H1 (cell line): ENCODE data around the gene MARK3.

Experiments
- CBX5 ChIP-seq: fragments of 300-800, 300-1000 bp; sonication (generic); IDR thresholded peaks from 2 replicates; pipeline ENCODE4 v1.7.1; 2016; ENCODE audit warnings: antibody characterized with exemption, low read length, low read depth
- POLR2A ChIP-seq, 2 experiments: IDR thresholded peaks; 1 replicate in 1 of 2; 2 replicates in 1 of 2; pipeline ENCODE4 v1.6.1; 2011; ENCODE audit warnings: low read depth in 2 of 2, low read length in 2 of 2, mild to moderate bottlenecking in 2 of 2; ENCODE audit errors: control extremely low read depth in 1 of 2
- POLR2AphosphoS5 ChIP-seq: IDR thresholded peaks from 2 replicates; pipeline ENCODE4 v1.6.1; 2011; ENCODE audit warnings: low read depth, low read length
- SP2 ChIP-seq: IDR thresholded peaks from 2 replicates; pipeline ENCODE4 v1.6.1; 2012; ENCODE audit warnings: mild to moderate bottlenecking, low read length, inconsistent platforms
- TAF7 ChIP-seq: optimal IDR thresholded peaks from 2 replicates; pipeline ENCODE3; 2011; ENCODE audit warnings: low read depth, mild to moderate bottlenecking, inconsistent platforms, low read length, moderate library complexity, borderline replicate concordance
- TF ChIP-seq, protein P1 (sequence below), 3 experiments: IDR thresholded peaks; 1 replicate in 2 of 3; 2 replicates in 1 of 3; pipeline versions ENCODE4 v1.5.1 to v1.6.1; 2011; ENCODE audit warnings: low read length in 3 of 3, mild to moderate bottlenecking in 3 of 3, inconsistent platforms in 2 of 3, low read depth in 1 of 3, moderate library complexity in 1 of 3; ENCODE audit not compliant: insufficient read depth in 1 of 3; ENCODE audit errors: control extremely low read depth in 1 of 3
- TF ChIP-seq, protein P2 (sequence below): IDR thresholded peaks from 2 replicates; pipeline ENCODE4 v1.6.1; 2012; ENCODE audit warnings: inconsistent platforms
- TF ChIP-seq, protein P3 (sequence below): IDR thresholded peaks from 2 replicates; pipeline ENCODE4 v1.6.1; 2012; ENCODE audit warnings: inconsistent platforms

DNA sequence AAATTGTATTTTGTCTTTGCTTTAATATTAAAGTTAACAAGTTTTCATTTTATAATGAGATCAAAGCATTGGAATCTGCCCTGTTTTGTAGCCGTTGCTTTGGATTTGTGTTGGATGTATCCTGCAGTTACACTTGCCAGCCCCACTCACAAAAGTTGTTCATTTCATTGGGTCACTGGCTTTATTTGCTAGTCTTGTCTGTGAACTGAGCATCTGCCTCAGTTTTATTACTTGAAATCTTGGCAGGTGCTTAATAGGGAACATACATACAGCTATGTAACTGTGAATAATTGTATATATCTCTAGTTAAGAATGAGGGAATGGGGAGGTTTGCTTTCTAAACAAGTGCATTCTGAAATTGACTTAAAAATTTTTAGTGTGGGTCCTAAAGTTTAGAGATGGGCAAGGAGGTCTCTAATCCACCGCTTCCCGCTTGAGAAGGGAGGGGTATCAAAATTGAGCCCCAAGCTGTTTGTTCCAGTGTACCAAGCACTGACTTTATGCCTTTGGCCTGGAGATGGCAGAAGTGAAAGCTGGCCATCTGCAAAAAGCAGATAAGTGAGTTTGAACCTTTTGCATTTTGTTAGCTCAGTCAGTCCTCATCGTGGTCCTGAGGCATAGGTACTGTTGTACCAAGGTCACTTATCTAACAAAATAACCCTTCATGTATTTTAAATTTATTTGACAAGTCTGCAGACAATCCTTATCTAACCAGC is 41.9 kb upstream of the MARK3 start:
- TF ChIP-seq TAF7 (no peak), POLR2AphosphoS5 (peak; percentile 48), SP2 (no peak), POLR2A (IDR thresholded peaks at IDR 0.05; ENCODE audit: control extremely low read depth in 1 of 2, low read depth in 2 of 2, low read length in 2 of 2) (peak in 1 of 2 experiments; percentile 69; a peak in 2 of 3 replicates), CBX5 (no peak)
- TF ChIP-seq, protein P1, sequence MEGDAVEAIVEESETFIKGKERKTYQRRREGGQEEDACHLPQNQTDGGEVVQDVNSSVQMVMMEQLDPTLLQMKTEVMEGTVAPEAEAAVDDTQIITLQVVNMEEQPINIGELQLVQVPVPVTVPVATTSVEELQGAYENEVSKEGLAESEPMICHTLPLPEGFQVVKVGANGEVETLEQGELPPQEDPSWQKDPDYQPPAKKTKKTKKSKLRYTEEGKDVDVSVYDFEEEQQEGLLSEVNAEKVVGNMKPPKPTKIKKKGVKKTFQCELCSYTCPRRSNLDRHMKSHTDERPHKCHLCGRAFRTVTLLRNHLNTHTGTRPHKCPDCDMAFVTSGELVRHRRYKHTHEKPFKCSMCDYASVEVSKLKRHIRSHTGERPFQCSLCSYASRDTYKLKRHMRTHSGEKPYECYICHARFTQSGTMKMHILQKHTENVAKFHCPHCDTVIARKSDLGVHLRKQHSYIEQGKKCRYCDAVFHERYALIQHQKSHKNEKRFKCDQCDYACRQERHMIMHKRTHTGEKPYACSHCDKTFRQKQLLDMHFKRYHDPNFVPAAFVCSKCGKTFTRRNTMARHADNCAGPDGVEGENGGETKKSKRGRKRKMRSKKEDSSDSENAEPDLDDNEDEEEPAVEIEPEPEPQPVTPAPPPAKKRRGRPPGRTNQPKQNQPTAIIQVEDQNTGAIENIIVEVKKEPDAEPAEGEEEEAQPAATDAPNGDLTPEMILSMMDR (IDR thresholded peaks at IDR 0.05; ENCODE audit: control extremely low read depth in 1 of 3, insufficient read depth in 1 of 3, low read depth in 1 of 3, low read length in 3 of 3) = no peak
- TF ChIP-seq, protein P2, sequence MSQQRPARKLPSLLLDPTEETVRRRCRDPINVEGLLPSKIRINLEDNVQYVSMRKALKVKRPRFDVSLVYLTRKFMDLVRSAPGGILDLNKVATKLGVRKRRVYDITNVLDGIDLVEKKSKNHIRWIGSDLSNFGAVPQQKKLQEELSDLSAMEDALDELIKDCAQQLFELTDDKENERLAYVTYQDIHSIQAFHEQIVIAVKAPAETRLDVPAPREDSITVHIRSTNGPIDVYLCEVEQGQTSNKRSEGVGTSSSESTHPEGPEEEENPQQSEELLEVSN = no peak
- TF ChIP-seq, protein P3, sequence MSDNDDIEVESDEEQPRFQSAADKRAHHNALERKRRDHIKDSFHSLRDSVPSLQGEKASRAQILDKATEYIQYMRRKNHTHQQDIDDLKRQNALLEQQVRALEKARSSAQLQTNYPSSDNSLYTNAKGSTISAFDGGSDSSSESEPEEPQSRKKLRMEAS = no peak
